Measurements from ENCODE around the gene MAN1A1. TPM values are rescaled to one million over a fixed set of nuclear protein-coding genes. Genes with fewer than 3 reads are reported as not detected.

MAN1A1 gene
- total RNA-seq, 1 donor from 2014 or later: 4.9 TPM

DNA sequence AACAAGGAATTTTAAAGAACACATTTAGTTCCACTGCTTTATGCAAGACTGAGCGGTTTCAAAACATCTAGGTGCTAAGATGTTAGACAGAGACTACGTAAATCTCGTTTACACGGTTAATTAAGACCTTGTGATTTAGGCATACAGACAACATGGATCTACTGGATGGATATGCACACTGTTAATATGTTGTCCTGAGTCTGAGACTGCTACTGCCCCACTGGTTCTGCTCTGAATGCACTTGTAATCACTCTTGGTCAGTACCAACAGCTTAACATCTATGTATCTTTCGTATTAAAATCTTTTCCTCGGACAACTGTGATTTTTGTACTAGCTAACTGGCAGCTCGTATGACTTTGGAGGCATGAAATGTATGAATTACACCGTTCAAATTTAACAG is 3.1 kb downstream of the MAN1A1 start:
- no peak for ATAC-seq

DNA sequence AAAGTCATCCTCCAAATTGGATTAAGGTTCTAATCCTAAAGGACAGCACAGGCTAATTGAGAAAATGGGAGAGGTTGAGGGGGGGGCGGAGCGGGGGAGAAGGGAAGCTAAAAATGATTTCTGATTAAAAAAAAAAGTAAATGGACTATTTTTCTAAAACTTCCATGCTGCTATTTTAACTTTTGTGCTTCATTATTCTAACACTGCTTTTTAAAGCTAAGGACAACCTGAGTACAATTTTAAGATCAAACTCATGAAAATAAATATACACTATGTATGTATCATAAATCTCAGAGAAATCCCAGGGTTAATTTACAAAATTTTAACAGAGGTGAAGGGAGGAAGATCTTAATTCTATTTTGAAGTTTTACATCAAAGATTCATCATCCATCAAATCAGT is 4.4 kb downstream of the MAN1A1 start:
- no peak for ATAC-seq

DNA sequence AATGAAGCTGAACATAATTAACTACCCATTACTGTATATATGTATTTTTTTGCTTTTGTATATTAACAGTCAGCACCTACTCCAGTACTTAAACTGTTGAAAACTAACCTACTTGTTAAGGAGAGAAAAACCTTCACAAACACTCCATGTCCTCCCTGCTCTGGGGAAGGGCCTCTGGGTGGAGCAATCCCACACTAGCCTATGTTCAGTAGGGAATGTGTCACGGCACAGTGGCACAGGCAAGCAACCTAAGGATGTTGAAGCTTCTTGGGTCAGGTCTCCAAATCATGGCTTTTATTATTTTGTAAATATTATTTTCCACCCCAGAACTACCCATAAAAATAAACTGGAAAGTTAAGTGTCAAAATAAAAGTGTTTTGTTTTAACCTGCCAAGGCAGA is 5.3 kb downstream of the MAN1A1 start:
- no peak for ATAC-seq

DNA sequence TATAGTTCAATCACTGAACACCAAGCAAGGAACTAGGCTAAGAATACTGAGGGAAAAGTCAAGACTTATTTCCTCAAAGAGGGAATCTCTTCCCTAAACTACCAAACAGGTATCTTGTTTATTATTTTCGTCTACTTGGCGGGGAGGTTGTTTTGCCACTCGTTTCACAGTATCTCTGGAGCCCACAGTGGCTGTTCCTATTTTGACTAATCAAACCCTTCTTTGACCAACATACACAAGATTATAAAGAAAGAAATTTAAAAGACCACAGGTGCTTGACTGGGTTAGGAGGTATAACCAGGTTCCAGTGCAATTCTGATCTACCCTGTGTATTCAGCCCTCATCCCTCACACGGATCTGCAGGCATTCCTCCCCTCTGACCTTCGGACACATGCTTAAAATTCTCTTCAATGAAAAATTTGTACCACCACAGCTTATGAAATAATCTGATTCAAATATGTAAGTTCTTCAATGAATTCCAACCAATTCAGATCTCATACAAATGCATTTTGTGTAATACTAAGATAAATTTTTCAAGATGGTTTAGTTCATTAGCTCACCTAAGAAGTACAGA is 5.9 kb downstream of the MAN1A1 start:
- no peak for ATAC-seq

DNA sequence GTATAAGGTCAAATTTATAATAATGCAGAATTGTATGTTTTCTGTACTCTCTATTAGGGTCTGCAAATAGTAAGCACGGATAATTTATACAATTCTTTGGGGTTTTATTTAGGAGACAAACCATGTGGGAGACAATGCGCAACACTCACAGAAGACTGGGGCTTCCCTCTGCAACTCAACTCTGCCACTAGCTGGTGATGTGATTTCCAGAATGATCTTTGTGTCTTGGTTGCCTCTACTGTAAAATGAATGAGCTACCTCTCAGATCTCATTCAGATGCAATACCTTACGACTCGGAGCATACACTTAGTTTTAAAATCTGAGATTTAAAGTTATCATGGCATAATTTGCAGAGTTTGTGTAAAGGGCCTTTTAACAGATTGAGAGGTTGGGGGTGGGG is 6.4 kb downstream of the MAN1A1 start:
- no peak for ATAC-seq

DNA sequence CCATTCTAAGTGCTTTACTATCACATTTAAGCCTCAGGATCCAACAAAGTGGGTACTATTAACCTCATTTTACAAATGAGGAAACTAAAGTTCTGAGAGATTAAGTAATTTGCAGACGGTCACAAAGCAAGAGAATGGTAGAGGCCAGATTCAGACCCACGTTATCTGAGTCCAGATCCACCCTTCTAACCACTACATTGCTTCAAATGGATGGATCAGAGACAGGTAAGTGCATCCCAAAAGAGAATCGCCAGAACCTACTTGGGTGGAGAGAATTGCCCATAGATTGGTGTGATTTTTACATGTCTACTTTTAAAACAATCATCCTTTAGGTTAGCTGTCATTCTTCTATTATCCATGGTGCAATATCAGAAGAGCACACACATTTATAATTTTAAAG is 7.1 kb downstream of the MAN1A1 start:
- no peak for ATAC-seq

DNA sequence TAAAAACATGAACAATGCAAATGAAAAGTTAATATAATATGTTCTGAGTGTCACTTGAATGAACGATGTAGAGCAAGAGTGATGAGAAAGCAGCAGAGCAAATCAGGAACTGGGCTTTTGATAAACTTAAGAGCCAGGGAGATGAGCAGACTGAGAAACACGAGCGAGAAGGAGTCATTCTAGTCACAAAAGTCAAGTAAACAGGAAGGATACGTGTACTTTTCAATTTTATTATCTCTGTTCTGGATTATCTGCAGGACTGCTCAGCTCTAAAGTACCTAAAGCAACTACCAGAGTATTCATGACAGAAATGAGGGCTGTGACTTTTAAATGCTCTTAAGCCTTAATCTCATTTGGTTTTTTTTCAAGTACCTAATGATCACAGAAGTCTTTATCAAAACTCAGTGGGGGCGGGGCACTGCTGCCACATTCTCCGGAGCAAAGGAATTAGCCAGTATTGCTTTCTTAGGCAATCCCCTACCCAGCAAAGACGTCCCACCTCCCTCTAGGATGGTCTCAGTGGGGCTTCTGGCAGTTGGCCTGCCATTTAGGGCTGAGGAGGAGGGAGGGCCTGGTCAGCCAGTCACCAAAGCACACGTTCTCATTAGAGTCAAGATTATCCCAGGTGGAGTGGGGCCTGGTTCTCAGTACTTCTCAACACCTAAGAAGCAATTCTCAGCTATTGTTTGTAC is 8.6 kb downstream of the MAN1A1 start:
- ATAC-seq: no peak

DNA sequence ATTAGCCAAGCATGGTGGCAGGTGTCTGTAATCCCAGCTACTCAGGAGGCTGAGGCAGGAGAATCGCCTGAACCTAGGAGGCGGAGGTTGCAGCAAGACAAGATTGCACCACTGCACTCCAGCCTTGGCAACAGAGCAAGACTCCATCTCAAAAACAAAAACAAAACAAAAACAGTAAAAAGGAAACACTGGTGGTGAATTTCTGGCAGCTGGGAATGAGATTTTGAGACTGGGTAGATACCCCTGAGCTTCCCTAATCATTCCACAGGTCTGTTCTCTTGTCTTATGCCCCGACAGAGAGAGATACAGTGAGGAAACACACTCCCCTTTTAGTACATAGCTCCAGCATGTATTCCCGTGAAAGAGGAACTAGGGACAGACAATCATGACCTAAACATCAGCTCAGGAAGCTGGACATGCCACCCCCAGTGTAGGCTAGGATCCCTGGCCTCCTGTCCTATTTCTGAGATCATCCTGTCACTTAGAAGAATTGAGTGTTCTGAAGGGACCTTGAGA is 9.6 kb downstream of the MAN1A1 start:
- ATAC-seq: no peak

DNA sequence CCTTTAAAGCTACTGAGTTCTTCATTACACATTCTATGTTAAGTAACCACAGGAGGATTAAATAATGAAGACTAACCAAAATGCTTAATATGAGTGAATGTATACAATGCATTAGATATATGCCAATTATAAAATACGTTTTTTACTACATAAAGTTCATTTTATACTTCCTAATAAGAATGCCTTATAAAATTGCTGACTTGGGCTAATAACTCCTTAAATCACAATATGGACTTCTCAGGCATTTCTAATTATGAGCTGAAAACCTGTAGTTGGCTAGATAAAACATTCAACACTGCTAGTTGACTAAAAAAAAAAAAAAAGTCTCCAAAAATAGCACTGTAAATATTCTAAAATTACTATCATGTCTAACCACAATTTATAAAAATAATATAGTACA is 11.8 kb downstream of the MAN1A1 start:
- ATAC-seq: no peak

DNA sequence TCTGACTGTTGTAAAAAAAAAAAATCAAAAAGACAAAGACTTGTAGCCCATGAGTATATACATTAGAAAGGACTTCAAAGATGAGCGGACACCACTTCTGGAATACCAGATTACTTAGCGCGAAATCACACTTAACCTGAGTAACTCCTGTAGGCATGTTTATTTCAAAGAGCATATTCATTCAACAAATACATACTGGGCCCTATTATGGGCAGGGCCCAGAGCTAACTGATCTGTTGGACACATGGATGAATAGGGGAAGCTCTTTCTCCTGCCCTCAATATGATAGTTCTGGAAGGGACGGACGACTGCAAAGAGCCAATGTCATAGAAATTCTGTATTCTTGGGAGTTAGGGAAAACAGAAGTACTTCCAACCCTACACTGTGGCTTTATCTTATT is 12.3 kb downstream of the MAN1A1 start:
- no peak for ATAC-seq

DNA sequence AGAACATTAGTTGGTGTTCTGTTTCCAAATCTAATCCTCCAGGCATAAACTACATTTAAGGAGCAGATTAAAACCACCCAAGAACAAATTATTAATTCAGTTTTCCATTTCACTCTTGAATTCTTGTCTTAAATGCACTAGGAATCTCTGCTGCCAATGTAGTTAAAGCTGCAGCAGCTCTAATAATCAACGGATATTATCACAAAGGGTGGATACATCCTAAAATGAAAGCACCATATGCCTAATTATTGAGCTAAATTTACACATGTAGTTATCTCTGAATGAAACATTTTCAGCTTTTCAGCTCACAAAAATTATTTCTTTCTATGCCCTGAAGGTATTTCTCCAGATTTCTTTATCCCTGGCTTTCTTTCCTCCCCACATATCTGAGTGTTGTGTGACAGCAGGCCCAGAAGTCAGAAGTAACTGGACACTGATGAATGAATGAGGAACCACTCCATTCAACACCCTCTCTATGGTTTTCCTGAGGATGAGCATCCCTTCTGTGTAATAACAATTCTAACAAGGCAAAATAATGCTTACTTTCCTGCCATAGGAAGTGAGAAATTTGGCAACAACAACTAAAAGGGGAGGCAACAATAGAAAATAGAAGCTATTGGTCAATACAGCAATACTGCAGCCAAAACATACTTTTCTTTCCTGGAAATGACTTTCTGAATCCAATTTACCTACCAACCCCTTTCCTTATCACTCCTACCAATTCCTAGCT is 14.9 kb downstream of the MAN1A1 start:
- no peak for ATAC-seq

DNA sequence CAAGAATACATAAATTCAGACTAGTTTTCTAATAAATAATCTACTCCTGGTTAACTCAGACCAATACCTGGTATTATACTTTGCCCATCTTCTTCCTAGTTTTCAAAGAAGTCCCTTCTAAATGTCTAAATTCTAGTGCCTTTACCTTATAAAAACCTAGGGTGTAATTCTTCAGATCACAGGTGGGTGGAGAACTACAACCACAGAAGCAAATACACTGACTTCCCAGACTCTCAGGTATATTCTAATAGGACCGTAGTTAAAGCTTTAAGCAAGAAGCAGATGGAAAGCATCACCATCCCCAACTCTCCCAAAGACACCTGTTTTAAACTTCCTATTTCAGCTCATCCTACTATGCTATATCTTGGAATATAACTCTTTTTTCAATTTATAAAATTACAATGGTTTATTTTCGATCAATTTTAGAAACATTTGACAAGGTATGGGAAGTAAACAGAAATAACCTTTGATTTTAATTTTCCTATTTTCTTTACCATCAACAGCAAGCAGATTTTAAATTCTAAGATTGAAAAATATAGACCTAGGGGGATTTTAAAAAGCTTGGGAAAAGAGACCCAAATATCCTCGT is 15.8 kb downstream of the MAN1A1 start:
- peak; percentile 61 for ATAC-seq

DNA sequence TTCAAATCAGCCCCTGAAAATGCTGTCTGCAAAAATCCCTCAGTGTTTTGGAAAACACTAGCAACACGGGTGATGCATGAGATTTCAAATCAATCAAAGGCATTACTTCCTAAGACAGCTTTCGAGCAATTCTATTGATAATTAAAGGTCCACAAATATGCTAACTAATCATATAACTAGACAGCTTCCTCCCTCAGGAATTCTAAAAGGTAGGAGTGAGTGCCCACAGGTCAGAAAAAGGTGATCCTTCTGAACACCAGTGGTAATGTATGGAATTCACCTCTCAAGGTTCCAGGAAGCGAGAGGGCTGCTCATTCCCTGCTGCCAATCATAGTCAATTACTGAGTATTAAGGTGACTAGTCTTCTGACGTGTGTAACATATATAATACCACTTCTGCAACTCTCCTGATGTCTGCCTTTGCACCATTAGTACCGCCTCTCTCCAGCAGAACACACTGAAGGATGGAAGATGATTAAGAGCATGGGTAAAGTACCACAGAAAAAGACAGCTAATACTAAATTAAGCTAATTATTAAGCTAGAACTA is 16.4 kb downstream of the MAN1A1 start:
- ATAC-seq: no peak

DNA sequence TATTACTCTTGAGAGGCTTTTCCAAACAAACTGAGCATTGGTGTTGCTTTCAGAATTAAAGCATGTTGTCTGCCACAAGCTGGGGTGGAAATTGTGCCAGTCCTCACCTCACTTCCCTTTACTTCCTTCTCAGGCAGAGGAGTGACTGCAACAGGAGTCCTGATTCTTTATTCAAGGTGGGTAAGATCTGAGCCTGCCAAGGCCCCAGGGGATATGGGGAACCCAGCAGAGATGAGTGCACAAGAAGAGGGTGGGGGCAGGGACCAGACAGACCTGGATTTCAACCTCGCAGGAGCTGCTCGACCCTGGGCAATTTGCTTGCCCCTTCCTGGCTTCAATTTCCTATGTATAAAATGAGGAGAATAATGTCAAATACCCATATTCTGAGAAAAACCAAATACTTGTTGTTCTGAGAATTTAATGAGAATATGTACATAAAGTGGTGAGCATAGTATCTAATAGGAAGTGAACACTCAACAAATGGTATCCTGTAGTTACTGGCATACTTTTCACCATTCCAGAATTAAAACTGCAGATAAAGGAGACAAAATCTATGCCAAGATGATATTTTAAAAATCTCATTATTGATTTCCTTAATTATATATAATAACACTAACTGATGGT is 17.8 kb downstream of the MAN1A1 start:
- ATAC-seq: no peak

DNA sequence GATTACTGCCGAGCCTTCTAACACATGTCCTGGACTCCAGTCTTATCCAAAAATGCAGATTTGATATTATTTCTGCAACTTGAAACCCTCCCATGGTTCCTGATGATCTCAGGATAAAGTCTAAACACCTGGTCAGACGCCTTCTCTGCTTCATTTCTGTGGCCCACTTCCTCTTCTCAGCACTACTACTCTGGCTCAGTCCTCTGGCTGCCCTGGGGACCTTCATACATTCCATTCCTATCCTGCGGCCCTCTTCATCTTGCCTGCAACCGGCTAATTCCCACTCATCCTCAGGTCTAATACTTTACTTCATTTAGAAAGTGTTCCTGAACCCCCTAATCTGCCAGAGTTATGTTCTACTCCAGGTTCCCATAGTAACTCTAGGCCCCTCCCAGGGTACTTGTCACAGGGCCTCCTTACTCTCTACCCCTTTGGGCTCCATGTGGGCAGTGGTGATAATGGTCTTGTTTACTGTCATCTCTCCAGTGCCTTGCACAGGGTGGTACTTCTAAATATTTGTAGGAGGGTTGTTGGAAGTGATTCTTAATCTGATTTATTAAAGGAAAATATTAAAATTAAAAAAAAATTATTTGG is 18.9 kb downstream of the MAN1A1 start:
- ATAC-seq: no peak

DNA sequence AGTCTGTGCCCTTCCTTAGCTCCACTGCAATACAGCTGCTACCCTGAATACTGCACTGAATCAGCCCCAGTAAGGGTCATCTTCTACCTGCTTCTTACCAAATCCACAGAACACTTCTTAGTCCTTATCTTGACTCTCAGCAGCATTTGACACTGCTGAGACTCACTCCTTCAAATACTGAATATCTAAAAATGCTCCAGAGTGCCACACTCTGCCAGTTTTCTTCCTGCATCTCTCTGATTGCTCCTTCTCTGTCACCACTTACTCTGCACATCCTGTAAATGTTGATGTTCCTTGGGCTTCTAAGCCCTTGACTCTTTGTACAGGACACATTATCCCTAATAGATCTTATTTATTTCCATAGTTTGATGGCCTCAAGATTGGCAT is 19.8 kb downstream of the MAN1A1 start:
- no peak for ATAC-seq

DNA sequence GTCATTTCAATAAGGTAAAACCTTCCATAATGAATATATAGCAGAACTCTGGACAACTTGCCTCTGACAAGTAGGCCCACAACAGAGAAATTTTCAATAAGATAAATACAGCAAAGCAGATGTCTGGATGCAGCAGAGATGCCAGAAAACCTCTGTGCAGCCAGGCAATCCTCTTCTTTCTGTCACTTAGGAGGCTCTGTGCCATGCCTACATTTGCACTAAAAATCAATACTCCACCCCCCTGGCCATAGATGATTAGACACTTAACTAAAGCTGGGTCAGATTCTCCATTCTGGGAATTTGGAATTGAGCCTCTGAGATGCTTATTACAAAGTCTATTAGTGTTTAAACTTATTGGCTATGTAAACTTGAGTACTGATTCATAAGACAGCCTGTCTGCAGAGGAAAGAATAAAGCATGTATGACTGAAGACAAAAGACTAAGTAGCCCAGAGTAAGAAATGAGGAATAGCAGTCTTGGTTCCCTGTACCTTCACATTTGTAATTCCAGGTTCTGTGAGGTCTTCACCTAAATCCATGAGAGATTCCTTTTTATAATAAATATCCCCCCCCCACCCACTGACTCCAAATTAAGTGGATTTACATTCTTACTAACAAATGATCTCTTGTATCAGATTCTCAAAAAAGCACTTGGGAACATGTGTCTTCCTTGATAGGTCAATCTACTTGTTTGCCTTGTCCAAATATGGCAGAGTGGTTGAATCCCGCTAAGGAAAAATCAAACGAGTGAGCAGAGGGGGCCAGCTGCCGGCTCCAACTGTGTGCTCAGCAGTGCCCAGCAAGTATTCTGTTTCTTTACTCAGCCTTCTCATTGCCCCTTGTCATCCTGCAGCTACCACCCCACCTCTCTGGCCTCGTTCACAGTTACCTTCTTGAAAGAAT is 20.4 kb downstream of the MAN1A1 start:
- no peak for ATAC-seq

DNA sequence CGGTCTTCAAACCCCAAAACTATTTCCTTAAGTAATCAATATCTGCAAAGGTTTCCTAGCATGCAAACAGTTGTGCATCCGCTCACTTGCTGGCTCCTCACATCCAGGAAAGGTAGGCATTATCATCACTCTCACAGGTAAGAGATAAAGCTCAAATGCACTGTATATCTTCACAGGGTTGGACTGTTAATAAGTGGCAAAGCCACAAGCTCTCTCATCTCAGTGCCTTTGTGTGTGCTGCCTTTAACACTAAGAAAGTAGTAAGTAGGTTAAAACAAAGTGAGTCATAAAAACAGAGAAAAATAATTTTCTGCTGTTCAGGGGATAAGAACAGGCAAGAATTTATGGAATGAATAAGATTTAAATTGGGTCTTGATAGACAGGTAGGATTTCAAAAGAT is 21.3 kb downstream of the MAN1A1 start:
- no peak for ATAC-seq

DNA sequence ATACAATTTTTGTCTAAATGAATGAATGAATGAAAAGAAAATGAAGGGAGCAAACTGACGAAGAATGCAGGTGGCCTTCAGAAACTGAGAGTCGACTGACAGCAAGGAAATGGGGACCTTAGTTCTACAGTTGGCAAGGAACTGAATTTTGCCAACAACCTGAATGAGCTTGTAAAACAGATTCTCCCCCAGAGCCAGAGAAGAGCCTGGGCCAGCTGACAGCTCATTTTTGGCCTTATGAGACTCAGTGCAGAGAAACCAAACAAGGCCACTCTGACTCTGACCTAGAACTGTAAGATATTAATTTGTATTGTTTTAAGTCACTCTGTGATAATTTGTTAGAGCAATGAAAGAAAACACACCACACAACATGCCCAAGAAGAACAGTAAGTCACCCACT is 21.8 kb downstream of the MAN1A1 start:
- no peak for ATAC-seq

DNA sequence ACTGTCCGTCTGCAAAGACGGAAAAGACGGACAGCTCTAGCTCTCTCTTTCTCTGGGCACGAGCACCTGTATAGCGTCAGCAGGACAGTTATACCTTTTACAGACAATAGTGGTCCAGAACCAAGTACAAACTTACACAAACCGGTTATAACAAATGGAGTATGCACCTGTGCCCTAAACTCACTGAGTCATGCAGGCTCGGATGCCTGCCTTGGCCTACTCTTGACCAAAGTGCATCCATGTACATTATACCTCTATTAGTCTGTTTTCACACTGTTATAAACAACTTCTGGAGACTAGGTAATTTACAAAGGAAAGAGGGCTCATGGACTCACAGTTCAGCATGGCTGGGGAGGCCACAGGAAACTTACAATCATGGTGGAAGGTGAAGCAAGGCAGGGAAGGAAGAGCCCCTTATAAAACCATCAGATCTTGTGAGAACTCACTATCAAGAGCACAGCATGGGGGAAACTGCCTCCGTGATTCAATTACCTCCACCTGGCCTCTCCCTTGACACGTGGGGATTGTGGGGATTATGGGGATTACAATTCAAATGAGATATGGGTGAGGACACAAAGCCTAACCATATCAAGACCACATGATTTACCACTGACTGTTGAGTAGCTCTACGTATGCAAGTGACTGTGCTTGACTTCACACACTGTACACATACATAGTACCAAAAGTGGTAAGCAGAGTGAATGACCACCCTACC is 23.1 kb downstream of the MAN1A1 start:
- no peak for ATAC-seq
